Stimulated activated CD4-positive, alpha-beta T cell treated with anti-CD3 and anti-CD28 coated beads, Interleukin-12 subunit alpha, Interleukin-12 subunit beta, amount 100 ng/mL, for 48 hours (primary cell): ENCODE data around the gene TOMM70.
"Not testable (repeated sequence)": the region's sequence is repeated elsewhere in the genome, so short reads cannot be mapped to it uniquely, and the experiment has no call there.

Source experiments
- DNase-seq, 3 donors: peaks; one replicate each; pipeline ENCODE4 v3.0.0-alpha.2; 2020; ENCODE audit warnings: low read depth in 2 of 3, low spot score in 1 of 3

TOMM70 gene

DNA sequence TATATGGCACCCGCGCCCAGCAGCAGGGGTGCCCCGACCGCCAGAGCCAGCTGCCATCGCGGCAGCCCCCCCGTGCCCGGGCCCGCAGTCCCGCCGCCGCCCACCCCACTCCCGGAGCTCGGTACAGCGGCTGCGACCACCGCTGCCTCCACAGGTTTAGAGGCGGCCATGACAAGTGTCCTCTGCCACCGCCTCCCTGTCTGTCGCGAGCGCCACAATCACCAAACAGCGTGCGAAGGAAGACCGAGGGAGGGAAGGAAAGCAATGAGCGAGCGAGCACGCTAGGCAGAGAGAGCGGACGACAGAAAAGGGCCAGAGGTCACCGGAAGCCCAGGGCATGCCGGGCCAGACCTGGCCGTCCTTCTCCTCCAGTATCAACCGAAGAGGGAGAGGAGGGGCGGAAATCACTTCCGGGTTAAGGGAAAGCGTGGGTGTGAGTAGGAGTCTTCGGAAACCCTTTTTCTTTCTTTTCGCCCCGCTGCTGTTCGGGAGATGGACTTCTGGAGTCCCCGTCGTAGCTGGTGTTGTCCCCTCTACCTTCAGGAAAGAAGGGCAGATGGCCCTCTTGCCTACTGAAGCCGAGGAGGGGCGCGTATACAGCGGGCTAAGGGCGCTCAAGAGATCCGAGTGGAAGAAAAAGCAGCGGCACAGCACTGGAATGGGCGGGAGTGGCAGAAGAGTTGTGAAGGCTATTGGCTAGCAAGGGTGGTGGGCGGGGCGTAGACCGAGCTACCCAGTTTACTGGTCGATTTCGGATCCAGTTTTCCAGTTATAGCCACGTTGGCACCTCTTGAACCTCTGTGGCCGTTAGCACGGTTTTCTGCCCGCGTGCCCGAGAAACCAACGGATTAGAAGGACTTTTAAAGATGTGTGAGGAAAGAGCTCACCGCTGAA is at the start of gene TOMM70, which contains the start of gene LNP1:
TSS of gene TOMM70 (minus strand) at position 310 of the 894 bp plus-strand sequence. CDS start at position 170, 140 bp downstream.
TSS of gene LNP1 (plus strand) at position 760 of the 894 bp plus-strand sequence. CDS start 28,191 bp downstream, outside the sequence.
- DNase-seq = peak; percentile 92 to 96 (median 95)

- no peak for DNase-seq
These were observed 48.3 kb upstream of the TOMM70 start for GRCh38 chr3:100449214-100449613.

DNA sequence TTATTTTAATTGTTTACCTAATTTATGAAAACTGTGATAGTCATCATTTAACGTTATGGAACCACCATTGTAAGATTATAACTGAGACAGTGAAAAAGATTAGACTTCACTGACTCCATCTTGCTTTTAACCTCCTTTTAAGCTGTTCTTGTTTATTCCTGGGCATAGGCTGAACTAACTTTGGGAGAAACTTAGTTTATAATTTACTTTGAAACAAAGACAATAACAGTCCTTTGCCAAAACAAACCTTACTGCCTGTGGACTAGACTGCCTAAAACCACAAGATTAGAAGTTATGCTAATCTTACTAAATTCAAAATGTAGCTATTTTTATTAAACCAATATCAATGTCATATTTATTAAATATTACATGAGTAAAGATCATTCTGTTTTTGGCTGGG is 47.2 kb upstream of the TOMM70 start:
- DNase-seq = no peak

- not testable (repeated sequence) for DNase-seq
These were observed 46.2 kb upstream of the TOMM70 start for GRCh38 chr3:100447067-100447466.

DNA sequence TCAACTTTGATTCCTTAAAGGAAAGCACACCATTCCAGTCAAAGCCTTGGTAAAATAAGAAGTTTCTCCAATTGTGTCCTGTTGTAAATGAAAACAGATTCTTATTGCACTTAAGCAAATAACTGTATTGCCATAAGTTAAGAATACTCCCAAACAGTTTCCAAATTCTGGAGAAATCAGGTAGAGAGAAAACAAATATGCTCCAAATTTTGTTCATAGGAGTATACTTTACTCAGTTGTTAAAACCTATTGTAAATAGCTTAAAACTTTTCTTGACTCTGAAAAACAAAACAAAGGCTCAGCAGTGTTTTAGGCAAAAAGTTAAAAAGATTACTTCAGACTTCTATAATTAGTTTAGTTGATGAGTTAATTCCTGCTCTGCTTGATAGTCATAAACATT is 42.8 kb upstream of the TOMM70 start:
- no peak for DNase-seq

- DNase-seq = no peak
These were observed 40.0 kb upstream of the TOMM70 start for GRCh38 chr3:100440895-100441294.

DNA sequence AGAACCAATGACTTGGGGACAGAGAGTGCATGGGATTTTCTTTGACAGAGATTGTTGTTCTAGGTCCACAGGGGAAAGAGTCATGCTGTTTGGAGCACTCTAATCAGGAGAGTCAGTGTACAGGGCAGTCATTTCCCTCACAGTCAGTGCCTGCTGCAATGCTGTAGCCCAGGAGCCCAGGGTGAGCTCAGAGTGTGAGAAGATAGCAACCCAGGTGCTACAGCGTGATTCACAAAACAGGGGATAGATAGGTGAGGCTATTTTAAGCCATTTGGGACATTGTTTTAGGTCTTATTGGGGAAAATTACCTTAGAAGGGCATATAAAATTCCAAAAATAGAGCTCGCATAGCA is 37.7 kb upstream of the TOMM70 start:
- no peak for DNase-seq

- DNase-seq = no peak
These were observed 37.1 kb upstream of the TOMM70 start for GRCh38 chr3:100437721-100438622.

DNA sequence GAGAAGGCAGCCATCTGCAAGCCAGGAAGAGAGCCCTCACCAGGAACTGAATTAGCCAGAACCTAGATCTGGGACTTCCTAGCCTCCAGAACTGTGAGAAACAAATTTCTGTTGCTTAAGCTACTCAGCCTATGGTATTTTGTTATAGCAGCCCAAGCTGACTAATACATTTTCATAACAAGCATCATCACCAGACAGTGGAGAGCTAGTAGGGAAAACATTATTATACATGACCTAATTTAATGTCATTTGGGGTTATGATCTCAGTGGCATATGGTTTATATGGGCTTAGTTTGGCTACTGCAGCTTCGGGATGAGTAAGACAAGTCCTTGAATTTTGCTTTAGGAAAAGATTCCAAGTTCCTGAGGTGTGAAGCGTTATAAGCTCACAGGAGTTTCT is 36.1 kb upstream of the TOMM70 start:
- DNase-seq = no peak

DNA sequence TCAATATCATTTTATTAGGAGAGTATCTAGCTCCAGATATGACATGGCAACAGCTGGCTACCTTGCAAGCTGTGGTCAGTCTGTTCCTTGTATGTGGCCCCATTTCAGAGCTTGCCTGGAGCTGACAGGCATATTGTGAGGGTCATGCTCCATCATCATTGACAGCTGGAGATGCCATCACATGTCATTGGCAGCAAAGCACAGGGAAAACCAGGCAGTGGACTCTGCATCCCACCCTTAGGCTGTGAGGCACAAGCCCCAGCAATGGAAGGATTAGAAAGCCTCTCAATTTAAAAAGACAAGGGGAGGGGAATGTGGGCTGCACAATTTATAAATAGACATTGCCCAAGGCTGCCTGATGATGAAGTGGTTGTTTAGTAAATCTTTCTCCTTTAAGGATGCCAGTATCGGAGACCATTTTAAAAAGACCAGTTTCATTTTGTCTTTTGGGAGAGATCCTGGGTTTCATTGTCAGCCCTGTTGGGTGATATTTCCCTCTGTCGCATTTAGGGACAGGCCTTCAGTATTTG is 28.4 kb upstream of the TOMM70 start:
- no peak for DNase-seq

DNA sequence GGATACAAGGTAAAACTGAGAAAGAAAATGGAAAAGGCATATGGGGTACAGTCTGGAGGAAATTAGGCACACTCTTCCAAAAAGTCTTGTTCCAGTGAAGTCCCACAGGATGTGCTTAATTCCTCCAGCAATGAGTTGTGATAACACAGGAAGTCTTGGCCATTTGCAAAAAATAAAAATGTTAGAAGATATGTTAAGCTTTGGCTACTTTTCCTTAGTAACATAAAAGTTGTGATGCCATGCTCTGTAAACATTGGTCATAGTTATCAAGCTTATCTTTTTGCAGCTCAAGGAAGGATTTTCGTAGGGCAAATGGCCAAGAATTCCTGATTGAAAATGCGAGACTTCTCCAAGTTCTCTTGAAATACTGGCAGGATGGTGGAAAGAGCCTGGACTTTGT is 26.8 kb upstream of the TOMM70 start:
- no peak for DNase-seq

- DNase-seq = no peak
These were observed 25.3 kb upstream of the TOMM70 start for GRCh38 chr3:100426067-100426682.

DNA sequence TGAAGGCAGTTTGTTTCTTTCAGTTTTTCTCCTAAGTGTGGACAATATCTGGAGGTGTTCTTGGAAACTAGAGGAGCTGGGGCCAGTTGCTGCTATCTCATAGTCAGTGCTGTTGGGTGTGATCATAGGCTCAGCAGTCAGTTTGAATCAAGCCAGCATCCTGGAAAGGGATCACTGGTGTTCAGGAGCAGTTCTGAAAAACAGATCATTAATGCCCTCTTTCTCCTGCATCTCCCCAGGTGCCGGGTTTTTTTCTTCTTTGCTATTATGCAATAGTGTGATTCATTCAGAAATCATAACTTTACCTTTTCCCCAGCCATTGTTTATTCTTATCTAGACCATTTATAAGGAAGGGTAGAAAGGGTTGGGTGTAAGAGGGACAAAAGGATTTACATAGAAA is 24.4 kb upstream of the TOMM70 start:
- no peak for DNase-seq

DNA sequence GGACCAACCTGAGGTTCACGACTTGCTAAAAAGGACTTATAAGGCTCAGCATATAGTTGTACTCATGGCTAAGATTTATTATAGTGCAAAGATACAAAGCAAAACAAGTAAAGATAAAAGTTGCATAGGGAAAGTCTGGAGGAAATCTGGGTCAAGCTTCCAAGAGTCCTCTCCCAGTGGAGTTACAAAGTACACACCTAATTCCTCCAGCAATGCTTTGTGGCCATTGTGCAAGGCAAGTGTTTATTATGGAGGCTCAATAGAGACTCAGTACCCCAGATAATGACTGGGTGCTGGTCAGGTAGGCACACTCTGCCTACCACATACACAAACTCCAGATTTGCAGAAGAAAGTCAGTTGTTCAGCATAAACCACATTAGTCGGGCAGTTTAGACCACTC is 23.4 kb upstream of the TOMM70 start:
- no peak for DNase-seq

DNA sequence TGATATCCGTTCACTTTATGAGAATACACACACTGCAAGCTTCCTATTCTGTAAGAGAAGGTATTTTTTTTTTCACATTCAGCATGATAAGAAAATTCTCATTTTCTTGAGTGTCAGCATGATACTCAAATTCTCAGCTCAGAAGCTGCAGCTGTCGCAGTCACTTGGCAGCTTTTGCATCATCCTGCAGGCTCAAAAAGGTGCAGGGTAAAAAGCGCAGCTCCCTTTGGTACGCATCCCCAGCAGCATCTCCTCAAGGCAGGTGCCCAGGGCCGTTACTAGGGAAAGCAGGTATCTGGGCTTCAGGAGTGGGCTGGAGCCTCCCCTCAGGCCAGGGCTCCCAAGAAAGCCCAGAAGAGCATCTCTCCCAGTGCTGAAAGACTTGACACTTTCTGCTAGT is 22.7 kb upstream of the TOMM70 start:
- no peak for DNase-seq

DNA sequence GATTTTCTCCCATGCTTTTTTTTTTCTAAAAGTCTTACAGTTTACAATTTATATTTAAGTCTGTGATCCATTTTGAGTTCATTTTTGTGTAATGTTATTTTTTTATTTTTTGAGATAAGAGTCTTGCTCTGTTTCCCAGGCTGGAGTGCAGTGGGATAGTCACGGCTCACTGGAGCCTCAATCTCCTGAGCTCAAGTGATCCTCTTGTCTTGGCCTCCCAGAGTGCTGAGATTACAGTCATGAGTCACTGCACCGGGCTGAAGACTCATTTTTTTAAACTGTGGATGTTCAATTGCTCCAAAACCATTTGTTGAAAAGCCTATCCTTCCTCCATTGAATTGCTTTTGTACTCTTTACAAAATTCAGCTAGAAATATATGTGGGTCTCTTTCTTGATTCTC is 20.0 kb upstream of the TOMM70 start:
- no peak for DNase-seq

DNA sequence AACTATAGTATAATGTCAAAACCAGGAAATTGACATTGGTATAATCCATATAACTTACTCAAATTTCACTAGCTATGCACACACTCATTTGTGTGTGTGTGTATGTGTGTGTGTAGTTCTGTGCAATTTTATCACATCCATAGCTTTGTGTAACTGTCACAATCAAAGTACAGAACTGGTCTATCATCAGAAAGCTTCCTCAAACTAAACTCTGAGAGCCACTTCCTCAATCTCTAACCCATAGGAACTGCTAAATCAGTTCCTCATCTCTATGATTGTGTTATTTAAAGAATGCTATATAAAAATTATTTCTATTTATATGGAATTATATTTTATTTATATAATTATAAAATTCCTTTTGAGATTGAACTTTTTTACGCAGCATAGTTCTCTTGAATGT is 18.5 kb upstream of the TOMM70 start:
- no peak for DNase-seq

DNA sequence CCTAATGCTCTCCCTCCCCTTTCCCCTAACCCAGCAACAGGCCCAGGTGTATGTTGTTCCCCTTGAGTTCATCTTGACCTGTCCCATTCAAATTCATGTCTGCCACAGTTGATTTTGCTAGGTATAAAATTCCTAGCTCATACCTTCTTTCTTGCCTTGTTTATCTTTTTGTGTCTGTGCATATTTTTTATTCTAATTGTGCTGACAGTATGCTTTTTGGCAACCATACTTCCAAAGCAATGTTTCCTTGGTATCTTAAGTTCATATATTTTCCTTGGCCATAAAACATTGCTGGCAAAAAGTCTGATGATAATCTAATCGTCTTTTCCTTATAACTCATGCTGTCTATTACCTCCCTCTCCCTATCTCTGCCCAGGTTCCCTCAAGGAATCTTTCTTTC is 16.0 kb upstream of the TOMM70 start:
- no peak for DNase-seq

DNA sequence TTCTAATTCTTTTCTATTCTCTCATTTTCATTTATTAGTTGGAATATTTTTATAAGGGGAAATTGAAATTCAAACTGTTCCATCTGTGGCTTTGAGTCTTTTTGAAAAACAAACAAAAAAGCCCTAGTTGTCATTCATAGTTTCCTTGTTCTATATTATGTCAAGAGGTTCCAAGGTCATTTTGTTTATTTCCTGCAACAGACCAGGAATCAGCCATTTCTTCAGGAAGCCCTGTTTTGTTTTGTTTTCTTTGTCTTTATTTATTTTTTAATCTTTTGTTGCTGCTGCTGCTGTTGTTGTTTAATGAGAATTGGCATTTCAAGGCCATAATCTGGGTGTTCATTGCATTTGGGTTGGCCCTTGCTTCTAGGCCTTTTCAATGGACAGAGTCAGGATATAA is 15.3 kb upstream of the TOMM70 start:
- DNase-seq = no peak

GRCh38 chr3:100413613-100414012 is 12.7 kb upstream of the TOMM70 start:
- no peak for DNase-seq

GRCh38 chr3:100412912-100413590 is 12.2 kb upstream of the TOMM70 start:
- DNase-seq = no peak
